ENCODE data around the gene GALC.

- TF ChIP-seq, protein P1, sequence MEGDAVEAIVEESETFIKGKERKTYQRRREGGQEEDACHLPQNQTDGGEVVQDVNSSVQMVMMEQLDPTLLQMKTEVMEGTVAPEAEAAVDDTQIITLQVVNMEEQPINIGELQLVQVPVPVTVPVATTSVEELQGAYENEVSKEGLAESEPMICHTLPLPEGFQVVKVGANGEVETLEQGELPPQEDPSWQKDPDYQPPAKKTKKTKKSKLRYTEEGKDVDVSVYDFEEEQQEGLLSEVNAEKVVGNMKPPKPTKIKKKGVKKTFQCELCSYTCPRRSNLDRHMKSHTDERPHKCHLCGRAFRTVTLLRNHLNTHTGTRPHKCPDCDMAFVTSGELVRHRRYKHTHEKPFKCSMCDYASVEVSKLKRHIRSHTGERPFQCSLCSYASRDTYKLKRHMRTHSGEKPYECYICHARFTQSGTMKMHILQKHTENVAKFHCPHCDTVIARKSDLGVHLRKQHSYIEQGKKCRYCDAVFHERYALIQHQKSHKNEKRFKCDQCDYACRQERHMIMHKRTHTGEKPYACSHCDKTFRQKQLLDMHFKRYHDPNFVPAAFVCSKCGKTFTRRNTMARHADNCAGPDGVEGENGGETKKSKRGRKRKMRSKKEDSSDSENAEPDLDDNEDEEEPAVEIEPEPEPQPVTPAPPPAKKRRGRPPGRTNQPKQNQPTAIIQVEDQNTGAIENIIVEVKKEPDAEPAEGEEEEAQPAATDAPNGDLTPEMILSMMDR (conservative IDR thresholded peaks at IDR 0.05) = no peak
- no peak for TF ChIP-seq ZFX (IDR thresholded peaks at IDR 0.05)
These were observed 25.5 kb downstream of the GALC start for GRCh38 chr14:87967496-87967895.
